GM21825 (cell line): ENCODE measurements around the gene EIF5A.

Experiments
- ATAC-seq: cut with Tn5 transposase; IDR thresholded peaks from one replicate; pipeline ENCODE4 v1.9.1; 2021; ENCODE audit warnings: mild to moderate bottlenecking, moderate library complexity; ENCODE audit not compliant: unreplicated experiment

Gene EIF5A

GRCh38 chr17:7312432-7313087 lies 5.1 kb downstream of the EIF5A start:
- ATAC-seq, result no peak

GRCh38 chr17:7313088-7313889 lies 5.9 kb downstream of the EIF5A start:
- ATAC-seq, result no peak

GRCh38 chr17:7313890-7314718 lies 6.7 kb downstream of the EIF5A start:
- no peak for ATAC-seq

GRCh38 chr17:7314719-7315569 lies 7.5 kb downstream of the EIF5A start, which contains the start of gene GPS2:
Gene GPS2 (minus strand): TSS chr17:7315360. CDS start chr17:7315052, 308 bp downstream.
- ATAC-seq, result peak; percentile 68

- ATAC-seq, result no peak
Observed at GRCh38 chr17:7315570-7316235, 8.3 kb downstream of the EIF5A start.

- no peak for ATAC-seq
Observed at GRCh38 chr17:7317161-7317803, 9.9 kb downstream of the EIF5A start.

- ATAC-seq, result no peak
Observed at GRCh38 chr17:7318121-7318860, 10.9 kb downstream of the EIF5A start.

GRCh38 chr17:7321466-7321865 lies 14.0 kb downstream of the EIF5A start:
- ATAC-seq, result no peak

- ATAC-seq, result no peak
Observed at GRCh38 chr17:7322520-7323194, 15.2 kb downstream of the EIF5A start.

GRCh38 chr17:7323731-7324437 lies 16.5 kb downstream of the EIF5A start:
- ATAC-seq, result no peak

- no peak for ATAC-seq
Observed at GRCh38 chr17:7324438-7324779, 17.0 kb downstream of the EIF5A start.

- ATAC-seq, result no peak
Observed at GRCh38 chr17:7325031-7325528, 17.7 kb downstream of the EIF5A start.

- ATAC-seq, result no peak
Observed at GRCh38 chr17:7326186-7326585, 18.8 kb downstream of the EIF5A start.

GRCh38 chr17:7327056-7327455 lies 19.6 kb downstream of the EIF5A start:
- ATAC-seq, result no peak

GRCh38 chr17:7327501-7327900 lies 20.1 kb downstream of the EIF5A start:
- no peak for ATAC-seq

- ATAC-seq, result no peak
Observed at GRCh38 chr17:7328009-7328408, 20.6 kb downstream of the EIF5A start.

GRCh38 chr17:7328840-7329373 lies 21.5 kb downstream of the EIF5A start, which contains the start of gene NEURL4:
Gene NEURL4 (minus strand): TSS chr17:7329335. CDS start chr17:7329312, 23 bp downstream.
- ATAC-seq, result no peak
